Retinal pigment epithelial cell (primary cell): ENCODE results near the gene PFKP.

Experiments used
- DNase-seq: peaks from one replicate; pipeline ENCODE4 v3.0.0-alpha.2; 2010; ENCODE audit warnings: low read depth
- H3K4me3 ChIP-seq: 2 replicates; pipeline ENCODE4 v1.5.1; 2011; ENCODE audit warnings: mild to moderate bottlenecking, low read length, control low read depth, moderate library complexity
- TF ChIP-seq, protein P1 (sequence below): conservative IDR thresholded peaks from 2 replicates; pipeline ENCODE4 v1.5.1; 2011; ENCODE audit warnings: low read depth, low read length, control low read depth, inconsistent platforms

Gene PFKP

DNA sequence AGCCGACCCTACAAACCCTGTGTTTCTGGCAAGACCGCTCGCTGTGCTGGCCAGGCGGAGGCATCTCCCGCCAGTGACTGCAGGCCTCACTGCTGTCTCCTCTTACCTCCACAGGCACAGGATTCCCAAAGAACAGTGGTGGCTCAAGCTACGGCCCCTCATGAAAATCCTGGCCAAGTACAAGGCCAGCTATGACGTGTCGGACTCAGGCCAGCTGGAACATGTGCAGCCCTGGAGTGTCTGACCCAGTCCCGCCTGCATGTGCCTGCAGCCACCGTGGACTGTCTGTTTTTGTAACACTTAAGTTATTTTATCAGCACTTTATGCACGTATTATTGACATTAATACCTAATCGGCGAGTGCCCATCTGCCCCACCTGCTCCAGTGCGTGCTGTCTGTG lies 69.0 kb downstream of the PFKP start:
- TF ChIP-seq, protein P1, sequence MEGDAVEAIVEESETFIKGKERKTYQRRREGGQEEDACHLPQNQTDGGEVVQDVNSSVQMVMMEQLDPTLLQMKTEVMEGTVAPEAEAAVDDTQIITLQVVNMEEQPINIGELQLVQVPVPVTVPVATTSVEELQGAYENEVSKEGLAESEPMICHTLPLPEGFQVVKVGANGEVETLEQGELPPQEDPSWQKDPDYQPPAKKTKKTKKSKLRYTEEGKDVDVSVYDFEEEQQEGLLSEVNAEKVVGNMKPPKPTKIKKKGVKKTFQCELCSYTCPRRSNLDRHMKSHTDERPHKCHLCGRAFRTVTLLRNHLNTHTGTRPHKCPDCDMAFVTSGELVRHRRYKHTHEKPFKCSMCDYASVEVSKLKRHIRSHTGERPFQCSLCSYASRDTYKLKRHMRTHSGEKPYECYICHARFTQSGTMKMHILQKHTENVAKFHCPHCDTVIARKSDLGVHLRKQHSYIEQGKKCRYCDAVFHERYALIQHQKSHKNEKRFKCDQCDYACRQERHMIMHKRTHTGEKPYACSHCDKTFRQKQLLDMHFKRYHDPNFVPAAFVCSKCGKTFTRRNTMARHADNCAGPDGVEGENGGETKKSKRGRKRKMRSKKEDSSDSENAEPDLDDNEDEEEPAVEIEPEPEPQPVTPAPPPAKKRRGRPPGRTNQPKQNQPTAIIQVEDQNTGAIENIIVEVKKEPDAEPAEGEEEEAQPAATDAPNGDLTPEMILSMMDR = no peak
- H3K4me3 ChIP-seq = no peak overlapping the region
- no peak for DNase-seq

DNA sequence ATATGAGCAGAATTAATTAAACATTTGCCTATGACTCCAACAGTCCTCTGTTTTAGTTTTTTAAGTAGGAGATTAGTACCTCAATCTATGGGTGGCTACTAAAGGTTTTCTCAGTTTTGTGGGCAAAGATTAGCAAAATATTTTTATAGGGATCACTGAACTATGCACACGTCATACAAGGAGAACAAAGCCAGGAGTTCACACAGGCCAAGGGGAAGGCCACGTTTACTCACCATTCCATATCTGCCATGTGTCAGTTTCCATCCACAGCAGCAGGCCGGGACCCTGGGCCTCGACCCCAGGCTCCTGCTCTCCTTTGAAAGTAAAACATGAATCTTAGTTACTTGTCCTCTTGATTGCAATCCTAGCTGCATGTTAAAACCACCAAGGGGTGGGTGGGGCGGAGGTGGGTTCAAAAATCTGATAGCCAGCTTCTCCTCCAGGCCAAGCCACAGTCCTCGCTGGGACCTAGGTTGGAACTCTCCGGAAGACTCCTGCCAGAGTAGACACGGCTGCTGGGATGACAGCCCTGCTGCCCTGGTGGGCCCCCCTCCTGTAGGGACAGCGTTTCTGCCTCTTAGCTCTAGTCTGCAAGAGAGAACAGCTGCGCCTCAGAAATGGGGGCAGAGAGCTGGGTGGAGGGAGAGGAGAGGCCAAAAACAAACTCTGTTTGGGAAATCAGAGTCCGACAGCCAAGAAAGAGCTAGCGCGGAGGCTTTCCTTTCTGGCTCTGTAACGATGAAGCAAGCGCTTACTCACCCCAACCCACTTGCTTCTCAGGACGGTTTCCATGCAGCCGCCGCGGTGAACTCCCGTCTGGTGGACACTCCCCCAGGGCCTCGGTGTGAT lies 69.6 kb downstream of the PFKP start:
- no peak for DNase-seq
- H3K4me3 ChIP-seq = no peak overlapping the region
- TF ChIP-seq, protein P1 = no peak

DNA sequence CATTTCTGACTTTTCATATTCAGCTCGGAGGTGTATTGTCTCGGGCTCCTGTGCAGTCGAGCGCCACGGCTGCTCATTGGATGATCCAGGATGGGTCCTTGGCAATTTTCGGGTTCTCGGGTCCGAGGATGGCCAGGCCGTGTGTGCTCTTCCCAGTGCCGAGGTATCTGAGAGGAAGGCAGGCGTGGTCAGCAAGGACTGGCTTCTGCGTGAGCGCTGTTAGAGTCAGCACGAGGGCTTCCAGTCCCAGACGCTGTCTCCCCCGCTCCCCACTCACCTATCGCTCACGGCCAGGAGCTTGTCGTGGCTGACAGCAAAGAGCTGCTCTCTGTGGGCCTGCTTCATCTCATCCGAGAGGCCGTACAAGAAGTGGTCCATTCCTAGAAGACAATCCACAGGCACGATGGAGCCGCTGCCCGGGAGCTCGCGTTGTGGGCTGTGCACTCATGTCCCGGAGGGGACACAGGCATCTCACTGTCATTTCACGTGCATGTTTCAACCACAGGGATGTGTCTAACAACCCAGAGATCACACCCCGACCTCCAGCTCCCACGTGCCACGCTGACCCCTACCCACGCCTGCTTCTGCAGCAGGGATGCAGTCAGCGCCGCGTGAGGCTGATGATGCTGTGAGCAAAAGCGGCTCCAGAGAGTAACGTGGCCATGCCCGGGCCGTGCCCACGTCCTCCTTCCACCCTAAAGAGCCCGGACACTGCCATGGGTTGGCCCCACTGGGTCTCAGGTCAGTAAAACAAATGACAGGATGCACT lies 70.8 kb downstream of the PFKP start:
- TF ChIP-seq, protein P1 = no peak
- no peak for DNase-seq
- no peak overlapping the region for H3K4me3 ChIP-seq

DNA sequence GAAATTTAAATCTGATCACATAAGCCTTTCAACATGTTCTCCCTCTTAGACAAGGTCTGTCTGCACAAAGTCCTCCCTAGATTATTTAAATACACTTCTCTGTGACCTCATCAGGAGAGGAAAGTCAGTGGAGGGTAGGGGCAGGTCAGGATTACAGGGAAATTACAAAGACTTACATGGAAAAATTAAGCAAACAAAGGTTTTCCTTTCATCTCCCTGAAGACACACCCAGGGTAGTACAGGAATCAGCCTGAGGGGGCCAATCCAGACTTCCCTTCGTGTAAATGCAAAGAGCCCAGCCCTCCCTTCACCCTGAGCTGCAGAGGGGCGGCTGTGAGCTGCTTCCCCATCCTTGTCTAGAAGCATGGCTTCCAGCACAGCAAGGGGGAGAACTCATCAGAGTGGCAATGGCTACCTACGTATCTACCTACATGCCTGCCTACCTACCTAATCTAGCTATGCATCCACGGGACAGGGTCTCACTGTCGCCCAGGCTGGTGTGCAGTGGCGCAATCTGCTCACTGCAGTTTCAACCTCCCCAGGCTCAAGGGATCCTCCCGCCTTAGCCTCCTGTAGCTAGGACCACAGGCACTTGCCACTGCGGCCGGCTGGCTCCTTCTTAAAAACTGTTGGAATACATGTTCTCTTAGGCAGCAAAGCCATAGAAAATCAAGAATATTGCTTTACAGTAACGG lies 72.0 kb downstream of the PFKP start:
- no peak for DNase-seq
- TF ChIP-seq, protein P1 = no peak

DNA sequence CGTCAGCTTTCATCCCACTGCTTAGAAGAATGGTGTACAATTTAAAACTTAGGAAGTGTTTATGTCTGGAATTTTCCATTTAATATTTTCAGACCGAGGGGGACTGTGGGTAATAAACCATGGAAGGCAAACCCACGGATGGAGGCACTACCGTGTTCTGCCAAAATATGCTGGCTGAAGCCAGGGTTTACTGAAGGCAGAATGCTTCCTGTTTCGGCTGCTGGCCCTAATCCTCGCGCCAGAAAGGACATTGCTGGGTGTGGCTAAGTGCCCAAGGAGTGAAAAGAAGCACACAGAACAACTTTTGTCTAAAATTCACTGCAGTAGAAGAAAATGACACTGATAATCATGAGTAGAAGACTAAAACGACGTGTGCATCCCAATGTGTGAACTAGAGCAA lies 72.9 kb downstream of the PFKP start:
- TF ChIP-seq, protein P1 = no peak

More for the DNA sequence above, 72.0 kb downstream of the PFKP start:
- H3K4me3 ChIP-seq = no peak overlapping the region

DNA sequence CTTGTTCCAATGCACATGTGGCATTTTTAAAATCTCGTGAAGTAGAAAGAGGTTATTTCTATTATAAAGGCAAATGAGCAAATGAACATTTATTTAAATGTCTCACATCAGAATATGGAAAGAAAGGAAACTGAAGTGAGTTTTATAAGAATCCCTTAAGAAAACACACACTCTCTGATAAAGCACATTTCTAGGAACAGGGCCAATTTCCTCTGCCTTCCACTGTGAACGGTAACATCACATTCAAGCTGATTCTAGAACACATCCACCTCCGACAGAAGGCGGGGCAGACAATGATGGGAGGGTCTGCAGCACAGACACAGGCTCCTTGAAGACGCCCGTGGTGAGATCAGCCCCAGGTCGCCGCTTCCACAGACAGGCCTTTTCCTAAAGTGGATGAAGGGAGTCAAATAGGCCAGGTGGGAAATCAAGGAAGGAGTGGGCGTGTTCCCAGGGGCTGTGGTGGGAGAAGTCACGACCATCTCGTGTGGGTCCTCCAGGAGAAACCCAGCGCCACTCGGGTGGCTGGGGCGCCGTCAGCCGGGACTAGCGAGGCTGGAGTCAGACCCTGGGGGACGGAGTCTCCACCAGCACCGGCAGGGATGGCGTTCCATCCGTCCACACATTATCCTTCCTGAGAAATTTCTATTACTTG lies 74.1 kb downstream of the PFKP start:
- DNase-seq = no peak
- TF ChIP-seq, protein P1 = no peak
- H3K4me3 ChIP-seq = no peak overlapping the region

More for the DNA sequence above, 72.9 kb downstream of the PFKP start:
- H3K4me3 ChIP-seq = no peak overlapping the region
- no peak for DNase-seq
